NB4 (cell line): ENCODE results near the gene FAM53B.

Experiments used
- DNase-seq: peaks from one replicate; pipeline ENCODE4 v3.0.0; 2010; ENCODE audit warnings: low read depth
- H3K4me3 ChIP-seq: one replicate; pipeline ENCODE4 v1.5.1; 2011; ENCODE audit warnings: mild to moderate bottlenecking, low read depth, low read length, moderate library complexity
- MYC ChIP-seq: IDR thresholded peaks from 2 replicates; pipeline ENCODE4 v1.6.1; 2011; ENCODE audit warnings: low read depth, low read length
- POLR2A ChIP-seq: IDR thresholded peaks from 2 replicates; pipeline ENCODE4 v1.6.1; 2011; ENCODE audit warnings: mild to moderate bottlenecking; ENCODE audit not compliant: insufficient read length; ENCODE audit errors: extremely low read depth
- TF ChIP-seq, protein P1 (sequence below): IDR thresholded peaks from one replicate; pipeline ENCODE4 v1.5.1; 2012; ENCODE audit warnings: low read depth, low read length
- TF ChIP-seq, protein P2 (sequence below): IDR thresholded peaks from 2 replicates; pipeline ENCODE4 v1.6.1; 2011; ENCODE audit warnings: low read depth, low read length

Gene FAM53B

DNA sequence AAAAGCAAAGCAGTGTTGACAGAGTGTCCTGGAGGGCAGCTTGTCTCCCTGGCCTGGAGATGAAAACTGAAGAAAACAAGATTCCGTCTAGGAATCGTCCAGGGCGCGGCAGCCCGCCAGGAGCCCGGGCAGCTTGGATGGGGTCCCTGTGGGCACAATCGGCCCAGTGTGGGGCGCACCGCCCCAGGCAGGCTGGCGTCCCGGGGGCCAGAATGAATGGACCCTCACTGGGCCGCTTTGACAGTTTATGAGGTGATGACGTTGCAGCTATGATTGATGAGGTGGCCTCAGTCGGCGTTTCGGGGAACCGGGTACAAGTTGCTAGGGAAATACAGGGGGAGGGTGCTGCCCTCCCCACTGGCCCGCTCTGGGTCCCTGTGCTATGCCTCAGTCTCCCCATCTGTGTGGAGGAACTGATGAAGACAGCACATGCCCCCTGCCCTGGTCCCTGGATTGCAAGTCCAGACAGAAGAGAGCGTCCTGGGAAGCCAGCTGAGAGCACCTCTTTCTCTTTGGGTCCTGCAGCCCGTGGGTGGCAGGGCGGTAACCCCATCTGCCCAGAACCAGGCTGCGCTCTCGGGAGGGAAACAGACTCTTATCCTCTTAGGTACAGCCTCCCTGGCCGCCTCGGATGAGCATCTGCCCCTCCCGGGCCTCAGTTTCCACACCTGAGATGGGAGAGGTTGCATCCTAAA, 151.3 kb downstream of the FAM53B start:
- TF ChIP-seq MYC: no peak
- TF ChIP-seq POLR2A: no peak
- TF ChIP-seq, protein P1, sequence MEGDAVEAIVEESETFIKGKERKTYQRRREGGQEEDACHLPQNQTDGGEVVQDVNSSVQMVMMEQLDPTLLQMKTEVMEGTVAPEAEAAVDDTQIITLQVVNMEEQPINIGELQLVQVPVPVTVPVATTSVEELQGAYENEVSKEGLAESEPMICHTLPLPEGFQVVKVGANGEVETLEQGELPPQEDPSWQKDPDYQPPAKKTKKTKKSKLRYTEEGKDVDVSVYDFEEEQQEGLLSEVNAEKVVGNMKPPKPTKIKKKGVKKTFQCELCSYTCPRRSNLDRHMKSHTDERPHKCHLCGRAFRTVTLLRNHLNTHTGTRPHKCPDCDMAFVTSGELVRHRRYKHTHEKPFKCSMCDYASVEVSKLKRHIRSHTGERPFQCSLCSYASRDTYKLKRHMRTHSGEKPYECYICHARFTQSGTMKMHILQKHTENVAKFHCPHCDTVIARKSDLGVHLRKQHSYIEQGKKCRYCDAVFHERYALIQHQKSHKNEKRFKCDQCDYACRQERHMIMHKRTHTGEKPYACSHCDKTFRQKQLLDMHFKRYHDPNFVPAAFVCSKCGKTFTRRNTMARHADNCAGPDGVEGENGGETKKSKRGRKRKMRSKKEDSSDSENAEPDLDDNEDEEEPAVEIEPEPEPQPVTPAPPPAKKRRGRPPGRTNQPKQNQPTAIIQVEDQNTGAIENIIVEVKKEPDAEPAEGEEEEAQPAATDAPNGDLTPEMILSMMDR: no peak
- no peak for DNase-seq
- no peak overlapping the region for H3K4me3 ChIP-seq

DNA sequence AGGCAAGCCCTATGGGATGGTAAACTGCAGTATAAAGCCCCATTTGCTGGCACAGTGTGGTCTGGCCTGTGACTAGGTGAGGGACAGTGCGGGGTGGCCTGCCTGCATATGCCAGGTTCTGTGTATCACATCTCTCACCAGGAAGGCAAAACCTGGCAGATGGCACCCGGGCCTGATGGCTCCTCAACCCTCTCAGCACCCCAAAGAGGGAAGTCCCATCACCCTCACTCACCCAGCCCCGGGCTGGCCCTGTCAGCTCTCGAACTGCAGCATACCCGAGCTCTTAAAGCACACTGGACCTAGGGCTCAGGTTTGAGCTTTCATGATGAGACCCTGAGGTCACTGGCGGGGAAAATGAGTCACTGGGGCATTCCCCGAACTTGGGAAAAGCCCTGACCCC, 152.1 kb downstream of the FAM53B start:
- TF ChIP-seq MYC: no peak
- TF ChIP-seq, protein P2, sequence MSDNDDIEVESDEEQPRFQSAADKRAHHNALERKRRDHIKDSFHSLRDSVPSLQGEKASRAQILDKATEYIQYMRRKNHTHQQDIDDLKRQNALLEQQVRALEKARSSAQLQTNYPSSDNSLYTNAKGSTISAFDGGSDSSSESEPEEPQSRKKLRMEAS: no peak
- TF ChIP-seq, protein P1: no peak
- TF ChIP-seq POLR2A: no peak
- DNase-seq: no peak
- no peak overlapping the region for H3K4me3 ChIP-seq

DNA sequence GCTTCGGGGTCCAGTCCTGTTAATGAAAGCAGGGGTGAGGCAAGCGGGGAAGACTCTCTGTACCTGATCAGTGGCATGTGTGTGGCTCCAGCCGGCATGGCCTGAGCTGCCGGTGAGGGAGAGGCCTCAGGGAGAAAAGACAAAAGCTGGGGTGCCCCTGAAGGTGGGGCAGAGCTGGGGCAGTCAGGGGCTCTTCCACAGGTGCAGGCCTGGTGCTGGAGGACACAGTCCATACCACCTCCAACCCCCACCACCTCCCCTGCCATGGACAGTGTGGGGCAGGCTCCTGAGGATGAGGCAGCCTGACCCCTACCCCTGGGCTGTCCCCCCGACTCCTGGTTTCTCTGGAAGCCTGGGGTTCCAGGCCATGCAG, 153.1 kb downstream of the FAM53B start:
- DNase-seq: no peak
- TF ChIP-seq, protein P1: no peak
- no peak for TF ChIP-seq MYC
- no peak for TF ChIP-seq POLR2A
- TF ChIP-seq, protein P2: no peak
- no peak overlapping the region for H3K4me3 ChIP-seq

DNA sequence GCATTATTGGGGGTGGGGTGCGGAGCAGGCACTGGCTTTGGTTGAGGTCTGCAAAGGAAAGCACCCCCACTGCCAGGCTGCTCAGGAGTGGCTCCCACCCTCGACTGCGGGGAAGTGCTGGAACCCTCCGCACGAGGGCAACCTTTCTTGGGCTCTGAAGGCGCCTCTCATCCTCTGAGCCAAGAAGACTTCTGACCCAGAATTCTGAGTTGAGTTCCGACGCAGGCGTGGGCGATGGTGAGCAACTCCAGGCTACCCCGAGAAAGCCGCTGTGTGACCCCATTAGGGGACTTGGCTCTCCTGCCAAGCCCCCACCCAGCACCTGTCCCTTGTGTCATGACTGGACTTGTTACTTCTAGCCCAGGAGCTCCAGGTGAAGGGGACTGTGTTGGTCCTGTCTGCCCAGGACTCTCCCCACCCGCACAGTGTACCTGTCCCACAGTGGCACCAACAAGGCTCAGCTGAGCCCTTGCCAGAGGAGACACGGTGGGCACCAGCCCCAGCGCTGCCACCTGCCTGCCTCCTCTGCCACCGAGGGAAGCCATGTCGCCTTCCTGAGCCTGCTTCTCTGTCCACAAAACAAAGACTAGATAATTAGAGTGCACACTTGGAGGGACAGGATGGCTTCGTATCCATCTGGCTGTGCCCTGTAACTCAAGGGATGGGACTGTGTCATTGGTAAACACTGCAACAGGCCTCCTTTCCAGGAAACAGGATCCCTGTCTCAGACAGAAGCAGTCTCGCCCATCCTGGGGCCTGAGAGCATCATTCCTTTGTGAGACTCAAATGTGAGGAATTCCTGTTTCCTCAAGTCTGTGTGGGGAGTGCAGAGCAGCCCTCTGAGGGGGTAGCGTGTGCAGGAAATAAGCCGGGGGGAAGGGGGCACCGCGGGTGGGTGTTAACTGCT, 153.7 kb downstream of the FAM53B start:
- DNase-seq: no peak
- TF ChIP-seq, protein P2: no peak
- TF ChIP-seq MYC (no peak), POLR2A (no peak)
- TF ChIP-seq, protein P1: no peak
- no peak overlapping the region for H3K4me3 ChIP-seq

DNA sequence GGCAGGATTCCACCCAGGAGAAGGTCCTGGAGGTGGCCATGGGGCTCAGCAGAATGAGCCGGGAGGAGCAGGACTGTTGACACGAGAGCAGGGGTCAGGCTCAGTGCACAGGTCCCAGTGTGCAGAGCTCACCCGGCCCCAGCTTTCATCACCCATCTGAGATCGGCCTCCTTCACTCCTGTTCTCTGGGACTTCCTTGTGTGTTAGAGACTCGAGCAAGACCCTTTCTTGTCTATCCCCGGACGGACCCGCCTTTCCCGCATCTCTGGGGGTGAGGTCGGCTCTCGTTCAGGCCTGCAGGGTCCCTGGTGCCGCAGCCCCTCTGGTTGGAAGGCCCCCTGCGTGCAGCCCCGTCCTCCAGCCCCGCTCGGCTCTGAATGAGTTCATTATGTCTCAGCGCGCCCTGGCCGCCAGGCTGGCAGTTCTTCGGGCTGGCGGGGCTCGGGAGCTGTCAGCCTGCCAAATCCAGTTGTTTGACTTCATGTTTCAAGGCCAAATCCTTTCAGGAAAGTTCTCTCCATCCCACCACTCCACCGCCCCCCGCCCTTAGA, 154.6 kb downstream of the FAM53B start:
- no peak for DNase-seq
- no peak overlapping the region for H3K4me3 ChIP-seq
- TF ChIP-seq, protein P1: no peak
- TF ChIP-seq, protein P2: no peak
- TF ChIP-seq POLR2A (no peak), MYC (no peak)
